ENCODE data around the gene SLC4A9.
"Not testable (repeated sequence)": the region's sequence is repeated elsewhere in the genome, so short reads cannot be mapped to it uniquely, and the experiment has no call there.

SLC4A9 gene

GRCh38 chr5:140401362-140402257 is 41.6 kb downstream of the SLC4A9 start, which contains the start of gene ANKHD1:
Gene ANKHD1, plus strand, starts transcription at chr5:140401833. Its CDS starts 135 bp downstream, at chr5:140401968.
- DNase-seq = peak; percentile 100

GRCh38 chr5:140402258-140403074 is 42.5 kb downstream of the SLC4A9 start:
- DNase-seq = peak; percentile 33

- no peak for DNase-seq
Measured at GRCh38 chr5:140403613-140404012, 43.6 kb downstream of the SLC4A9 start.

GRCh38 chr5:140408750-140409241 is 48.8 kb downstream of the SLC4A9 start:
- no peak for DNase-seq

GRCh38 chr5:140413230-140413629 is 53.2 kb downstream of the SLC4A9 start:
- no peak for DNase-seq

- DNase-seq = no peak
Measured at GRCh38 chr5:140417235-140417634, 57.2 kb downstream of the SLC4A9 start.

GRCh38 chr5:140418862-140419520 is 59.0 kb downstream of the SLC4A9 start:
- DNase-seq = no peak

- no peak for DNase-seq
Measured at GRCh38 chr5:140420226-140420570, 60.2 kb downstream of the SLC4A9 start.

- DNase-seq = no peak
Measured at GRCh38 chr5:140420665-140421361, 60.8 kb downstream of the SLC4A9 start.

- not testable (repeated sequence) for DNase-seq
Measured at GRCh38 chr5:140421375-140421774, 61.4 kb downstream of the SLC4A9 start.

GRCh38 chr5:140423609-140424008 is 63.6 kb downstream of the SLC4A9 start:
- no peak for DNase-seq

- no peak for DNase-seq
Measured at GRCh38 chr5:140424135-140424534, 64.1 kb downstream of the SLC4A9 start.
